Muscle of leg (tissue), 16 donors: ENCODE results near the gene CREBZF. TPM values are rescaled to one million over a fixed set of nuclear protein-coding genes. Genes with fewer than 3 reads are reported as not detected.

ENCODE experiments used
- DNase-seq: peaks from one replicate; pipeline ENCODE4 v3.0.0; 2013
- H3K27ac ChIP-seq: one replicate; pipeline ENCODE4 v1.5.1; 2013; ENCODE audit warnings: mild to moderate bottlenecking, low read length, control low read depth
- H3K27me3 ChIP-seq: one replicate; pipeline ENCODE4 v1.6.1; 2013; ENCODE audit warnings: low read length; ENCODE audit not compliant: control insufficient read depth, insufficient read depth
- H3K36me3 ChIP-seq: one replicate; pipeline ENCODE4 v1.6.1; 2013; ENCODE audit warnings: low read length; ENCODE audit not compliant: control insufficient read depth, insufficient read depth
- H3K4me1 ChIP-seq: one replicate; pipeline ENCODE4 v1.6.1; 2013; ENCODE audit warnings: low read length; ENCODE audit not compliant: control insufficient read depth, insufficient read depth
- H3K4me3 ChIP-seq: one replicate; pipeline ENCODE4 v1.5.1; 2013; ENCODE audit warnings: low read length, control low read depth
- H3K9me3 ChIP-seq: replicated peaks from 2 replicates; pipeline ENCODE4 v1.6.1; 2013; ENCODE audit warnings: low read depth, low read length; ENCODE audit not compliant: control insufficient read depth
- WGBS: methylation state at CpG from one replicate; pipeline ENCODE4 v1.1.5; 2013; ENCODE audit warnings: missing lambda C conversion rate; ENCODE audit not compliant: insufficient coverage; 5-methylcytosine and 5-hydroxymethylcytosine counted together
- long read RNA-seq, 11 donors: transcript quantifications; one replicate each; lab custom pipeline, GENCODE V29; 2026
- polyA plus RNA-seq, 8 donors: library from polyadenylated mRNA; unstranded; fragments of 120-200 nt; gene quantifications; one replicate each; pipeline versions ENCODE4 v1.2.1 to v1.2.3, GENCODE V29; 2013; ENCODE audit warnings: inconsistent platforms in 1 of 8, low replicate concordance in 1 of 8; ENCODE audit not compliant: insufficient read length in 8 of 8, insufficient read depth in 1 of 8
- total RNA-seq: library from RNA; stranded (reverse); fragments of 120-200 nt; gene quantifications from one replicate; pipeline ENCODE4 v1.2.4, GENCODE V29; 2013

CREBZF gene
- total RNA-seq (35.8 TPM), polyA plus RNA-seq (10 to 100 TPM; 38.6 to 62.6 (median 47.5) TPM)
- long read RNA-seq, donor 1, full-length matches to known transcripts: 34 of 34 reads
- long read RNA-seq, donor 1, partial matches to known transcripts: 0 of 34 reads
- long read RNA-seq, donor 1, other reads (novel, unspliced or antisense): 0 of 34 reads
- long read RNA-seq, donor 2, full-length matches to known transcripts: 4 of 4 reads
- long read RNA-seq, donor 2, partial matches to known transcripts: 0 of 4 reads
- long read RNA-seq, donor 2, other reads (novel, unspliced or antisense): 0 of 4 reads
- long read RNA-seq, donor 3, full-length matches to known transcripts: 41 of 41 reads
- long read RNA-seq, donor 3, partial matches to known transcripts: 0 of 41 reads
- long read RNA-seq, donor 3, other reads (novel, unspliced or antisense): 0 of 41 reads
- long read RNA-seq, donor 4, full-length matches to known transcripts: 15 of 15 reads
- long read RNA-seq, donor 4, partial matches to known transcripts: 0 of 15 reads
- long read RNA-seq, donor 4, other reads (novel, unspliced or antisense): 0 of 15 reads
- long read RNA-seq, donor 5, full-length matches to known transcripts: 89 of 98 reads
- long read RNA-seq, donor 5, partial matches to known transcripts: 9 of 98 reads
- long read RNA-seq, donor 5, other reads (novel, unspliced or antisense): 0 of 98 reads
- long read RNA-seq, donor 6, full-length matches to known transcripts: 83 of 97 reads
- long read RNA-seq, donor 6, partial matches to known transcripts: 14 of 97 reads
- long read RNA-seq, donor 6, other reads (novel, unspliced or antisense): 0 of 97 reads
- long read RNA-seq, donor 7, full-length matches to known transcripts: 51 of 58 reads
- long read RNA-seq, donor 7, partial matches to known transcripts: 7 of 58 reads
- long read RNA-seq, donor 7, other reads (novel, unspliced or antisense): 0 of 58 reads
- long read RNA-seq, donor 8, full-length matches to known transcripts: 32 of 32 reads
- long read RNA-seq, donor 8, partial matches to known transcripts: 0 of 32 reads
- long read RNA-seq, donor 8, other reads (novel, unspliced or antisense): 0 of 32 reads
- long read RNA-seq, donor 9, full-length matches to known transcripts: 25 of 30 reads
- long read RNA-seq, donor 9, partial matches to known transcripts: 5 of 30 reads
- long read RNA-seq, donor 9, other reads (novel, unspliced or antisense): 0 of 30 reads
- long read RNA-seq, donor 10, full-length matches to known transcripts: 45 of 67 reads
- long read RNA-seq, donor 10, partial matches to known transcripts: 22 of 67 reads
- long read RNA-seq, donor 10, other reads (novel, unspliced or antisense): 0 of 67 reads
- long read RNA-seq, donor 11, full-length matches to known transcripts: 48 of 48 reads
- long read RNA-seq, donor 11, partial matches to known transcripts: 0 of 48 reads
- long read RNA-seq, donor 11, other reads (novel, unspliced or antisense): 0 of 48 reads

DNA sequence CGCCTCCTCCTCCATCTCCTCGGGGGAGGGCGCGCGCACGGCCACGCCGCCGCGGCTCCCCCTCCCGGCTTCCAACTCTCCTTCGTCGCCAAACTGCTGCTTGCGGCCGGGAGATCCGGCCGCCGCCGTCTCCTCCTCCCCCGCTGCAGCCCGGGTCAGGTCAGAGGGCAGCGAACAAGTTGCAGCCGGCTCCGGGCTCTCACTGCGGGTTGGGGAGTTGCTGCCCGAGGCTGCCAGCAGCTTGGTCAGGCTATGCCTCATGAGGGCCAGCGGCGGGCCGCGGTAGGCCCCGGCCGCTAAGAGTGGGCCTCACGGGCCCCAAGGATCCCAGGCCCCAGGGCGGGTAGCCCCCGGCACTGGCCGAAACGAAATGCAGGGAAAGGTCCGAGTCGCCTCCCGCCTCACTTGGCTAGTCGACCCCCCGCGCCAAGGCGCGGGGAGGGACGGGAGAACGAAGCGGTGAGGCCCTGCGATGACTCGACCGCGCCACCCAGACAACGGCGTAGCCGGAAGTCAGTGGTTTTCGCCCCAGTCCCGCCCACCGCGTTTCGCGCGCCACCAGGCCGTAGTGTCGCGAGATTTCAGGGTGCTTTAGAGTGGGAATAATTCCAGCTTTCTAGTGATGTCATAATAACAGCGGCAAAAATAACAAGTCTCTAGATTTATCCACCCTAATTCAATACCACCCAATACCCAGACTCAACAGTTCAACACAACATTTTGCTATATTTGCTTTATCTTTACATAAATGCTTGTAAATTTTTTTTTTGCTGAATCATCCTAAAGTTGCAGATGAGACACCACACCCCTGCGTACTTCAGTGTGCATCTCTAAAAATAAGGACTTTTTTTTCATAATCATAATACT lies at the start of gene CREBZF:
Gene CREBZF, minus strand, starts transcription at position 515 of the 867 bp plus-strand sequence. Its CDS starts 254 bp downstream, at position 261.
- Histone ChIP-seq H3K4me1 (peaks cover 6% of the 10 kb centered on the region), H3K4me3 (peak within 1 kb of the TSS; percentile 88), H3K36me3 (peaks cover 11% of the 10 kb centered on the region), H3K27me3 (no peaks in the 10 kb centered on the region), H3K9me3 (no peaks in the 10 kb centered on the region), H3K27ac (peak within 1 kb of the TSS; percentile 99)
- DNase-seq: peak; percentile 98
- WGBS: under 1% methylated on average over 55 of the region's 67 CpGs

GRCh38 chr11:85712953-85713352 lies 48.0 kb upstream of the CREBZF start:
- H3K4me1 ChIP-seq: no peaks in the 10 kb centered on the region
- no peaks in the 10 kb centered on the region for H3K27me3 ChIP-seq
- WGBS: no CpG with 5 or more reads among the region's 3 CpGs

DNA sequence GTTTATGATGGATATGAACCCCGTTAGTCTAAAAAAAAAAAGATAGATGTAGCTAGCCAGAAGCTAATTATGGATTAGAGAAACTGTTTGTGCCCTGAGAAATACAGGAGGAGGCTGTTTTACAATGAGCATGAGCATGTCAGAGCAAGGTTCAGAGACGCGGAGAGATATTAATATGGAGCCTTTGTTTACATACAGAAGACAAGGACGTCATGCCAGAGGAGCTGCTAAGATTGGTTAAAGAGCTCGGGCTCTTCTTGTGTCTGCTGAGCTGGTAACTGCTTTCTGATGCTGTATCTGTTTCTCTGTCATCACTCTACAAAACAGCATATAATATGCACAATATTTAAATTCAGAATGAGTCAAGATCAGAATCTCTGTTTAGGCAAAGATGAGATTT lies 46.0 kb upstream of the CREBZF start:
- H3K27ac ChIP-seq: no peak overlapping the region
- DNase-seq: no peak

More at GRCh38 chr11:85712953-85713352, 48.0 kb upstream of the CREBZF start:
- peaks cover 8% of the 10 kb centered on the region for H3K36me3 ChIP-seq
- DNase-seq: no peak
- H3K27ac ChIP-seq: no peak overlapping the region
- no peaks in the 10 kb centered on the region for H3K9me3 ChIP-seq
- no peak overlapping the region for H3K4me3 ChIP-seq

GRCh38 chr11:85709941-85710702 lies 45.2 kb upstream of the CREBZF start:
- WGBS: no CpG with 5 or more reads among the region's 5 CpGs
- DNase-seq: no peak
- Histone ChIP-seq H3K27me3 (no peaks in the 10 kb centered on the region), H3K4me3 (no peak overlapping the region), H3K27ac (no peak overlapping the region), H3K36me3 (peaks cover 8% of the 10 kb centered on the region), H3K4me1 (no peaks in the 10 kb centered on the region), H3K9me3 (no peaks in the 10 kb centered on the region)

More for the DNA sequence above, 46.0 kb upstream of the CREBZF start:
- H3K36me3 ChIP-seq: peaks cover 8% of the 10 kb centered on the region
- no CpG with 5 or more reads among the region's 5 CpGs for WGBS
- H3K27me3 ChIP-seq: no peaks in the 10 kb centered on the region
- H3K4me3 ChIP-seq: no peak overlapping the region
- H3K9me3 ChIP-seq: no peaks in the 10 kb centered on the region
- H3K4me1 ChIP-seq: no peaks in the 10 kb centered on the region

GRCh38 chr11:85705800-85706199 lies 40.9 kb upstream of the CREBZF start:
- peaks cover 6% of the 10 kb centered on the region for H3K36me3 ChIP-seq
- no peak for DNase-seq
- H3K4me3 ChIP-seq: no peak overlapping the region
- no peaks in the 10 kb centered on the region for H3K27me3 ChIP-seq
- no peak overlapping the region for H3K27ac ChIP-seq
- no peaks in the 10 kb centered on the region for H3K4me1 ChIP-seq
- H3K9me3 ChIP-seq: no peaks in the 10 kb centered on the region

- H3K36me3 ChIP-seq: peaks cover 6% of the 10 kb centered on the region
- no peaks in the 10 kb centered on the region for H3K4me1 ChIP-seq
- DNase-seq: no peak
- WGBS: no CpG with 5 or more reads among the region's 3 CpGs
- no peak overlapping the region for H3K27ac ChIP-seq
- no peaks in the 10 kb centered on the region for H3K9me3 ChIP-seq
- H3K27me3 ChIP-seq: no peaks in the 10 kb centered on the region
- H3K4me3 ChIP-seq: no peak overlapping the region
Observed at GRCh38 chr11:85704967-85705366, 40.0 kb upstream of the CREBZF start.

DNA sequence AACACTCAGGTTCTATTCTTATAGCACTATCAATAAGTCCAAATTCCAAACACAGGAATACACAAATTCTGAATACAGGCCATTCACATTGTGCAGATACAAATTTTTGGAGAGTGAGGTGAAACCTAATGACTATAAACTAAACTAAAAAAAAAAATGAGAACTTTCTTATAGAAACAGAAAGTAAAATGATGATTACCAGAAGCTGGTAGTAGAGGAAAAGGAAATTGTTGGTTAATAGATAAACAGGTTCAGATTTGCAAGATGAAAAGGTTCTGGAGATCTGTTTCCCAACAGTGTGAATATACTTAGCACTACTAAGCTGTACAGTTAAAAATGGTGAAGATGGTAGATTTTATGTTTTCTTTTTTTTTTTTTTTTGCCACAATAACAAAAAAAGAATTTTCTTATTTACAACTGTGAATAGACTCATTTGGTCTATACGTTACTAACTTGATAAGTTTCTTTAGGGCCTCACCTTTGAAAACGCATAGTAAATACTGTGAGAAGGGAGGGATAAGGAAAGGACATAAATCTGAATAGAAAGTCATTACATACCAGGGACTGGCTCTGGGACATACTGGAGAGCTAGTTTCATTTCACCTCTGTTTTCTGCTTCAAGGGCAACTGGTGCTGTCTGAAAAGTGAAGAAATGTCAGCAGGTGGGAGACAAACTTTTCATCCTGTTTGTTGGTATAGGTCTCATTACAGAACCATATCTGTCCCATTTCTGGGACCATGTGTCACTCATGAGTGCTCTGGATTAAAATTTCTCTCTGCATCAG lies 35.2 kb upstream of the CREBZF start:
- Histone ChIP-seq H3K27ac (no peak overlapping the region), H3K4me3 (no peak overlapping the region), H3K4me1 (no peaks in the 10 kb centered on the region), H3K27me3 (no peaks in the 10 kb centered on the region), H3K36me3 (peaks cover 14% of the 10 kb centered on the region), H3K9me3 (no peaks in the 10 kb centered on the region)
- no peak for DNase-seq
- WGBS: no CpG with 5 or more reads among the region's 2 CpGs

- no CpG with 5 or more reads among the region's 1 CpG for WGBS
Observed at GRCh38 chr11:85698195-85698594, 33.3 kb upstream of the CREBZF start.

More at GRCh38 chr11:85698195-85698594, 33.3 kb upstream of the CREBZF start:
- no peaks in the 10 kb centered on the region for H3K9me3 ChIP-seq
- peaks cover 14% of the 10 kb centered on the region for H3K36me3 ChIP-seq
- H3K27me3 ChIP-seq: no peaks in the 10 kb centered on the region
- no peak overlapping the region for H3K4me3 ChIP-seq
- DNase-seq: no peak
- no peak overlapping the region for H3K27ac ChIP-seq
- no peaks in the 10 kb centered on the region for H3K4me1 ChIP-seq
